OCI-LY3 (cell line): ENCODE results near the gene EGLN1.
"Not testable (repeated sequence)": the region's sequence is repeated elsewhere in the genome, so short reads cannot be mapped to it uniquely, and the experiment has no call there.

Source experiments
- EZH2phosphoT487 ChIP-seq: fragments of 200-600 bp; shearing (Covaris generic); IDR thresholded peaks from 2 replicates; pipeline ENCODE4 v1.6.1; 2018; ENCODE audit warnings: antibody characterized with exemption, mixed run types, low read depth
- TF ChIP-seq, protein P1 (sequence below): fragments of 200-600, 300-600 bp; sonication (generic); IDR thresholded peaks from 2 replicates; pipeline ENCODE4 v1.5.1; 2014; ENCODE audit warnings: antibody characterized with exemption, low read length, low read depth

DNA sequence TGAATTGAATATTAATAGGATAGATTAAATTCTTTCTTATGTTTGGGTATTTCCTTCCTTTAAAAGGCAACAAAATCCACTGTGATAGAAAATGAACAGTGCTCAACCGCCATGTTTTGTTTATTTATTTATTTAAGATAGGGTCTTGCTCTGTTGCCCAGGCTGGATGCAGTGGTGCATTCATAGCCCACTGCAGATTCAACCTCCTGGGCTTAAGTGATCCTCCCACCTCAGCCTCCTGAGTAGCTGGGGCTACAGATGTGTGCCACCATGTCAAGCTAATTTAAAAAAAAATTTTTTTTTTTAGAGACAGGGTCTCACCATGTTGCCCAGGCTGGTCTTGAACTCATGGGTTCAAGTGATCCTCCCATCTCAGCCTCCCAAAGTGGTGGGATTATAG, 73.2 kb downstream of the EGLN1 start:
- TF ChIP-seq, protein P1, sequence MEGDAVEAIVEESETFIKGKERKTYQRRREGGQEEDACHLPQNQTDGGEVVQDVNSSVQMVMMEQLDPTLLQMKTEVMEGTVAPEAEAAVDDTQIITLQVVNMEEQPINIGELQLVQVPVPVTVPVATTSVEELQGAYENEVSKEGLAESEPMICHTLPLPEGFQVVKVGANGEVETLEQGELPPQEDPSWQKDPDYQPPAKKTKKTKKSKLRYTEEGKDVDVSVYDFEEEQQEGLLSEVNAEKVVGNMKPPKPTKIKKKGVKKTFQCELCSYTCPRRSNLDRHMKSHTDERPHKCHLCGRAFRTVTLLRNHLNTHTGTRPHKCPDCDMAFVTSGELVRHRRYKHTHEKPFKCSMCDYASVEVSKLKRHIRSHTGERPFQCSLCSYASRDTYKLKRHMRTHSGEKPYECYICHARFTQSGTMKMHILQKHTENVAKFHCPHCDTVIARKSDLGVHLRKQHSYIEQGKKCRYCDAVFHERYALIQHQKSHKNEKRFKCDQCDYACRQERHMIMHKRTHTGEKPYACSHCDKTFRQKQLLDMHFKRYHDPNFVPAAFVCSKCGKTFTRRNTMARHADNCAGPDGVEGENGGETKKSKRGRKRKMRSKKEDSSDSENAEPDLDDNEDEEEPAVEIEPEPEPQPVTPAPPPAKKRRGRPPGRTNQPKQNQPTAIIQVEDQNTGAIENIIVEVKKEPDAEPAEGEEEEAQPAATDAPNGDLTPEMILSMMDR = not testable (repeated sequence)
- not testable (repeated sequence) for TF ChIP-seq EZH2phosphoT487
